ENCODE data around the gene FAM124A. TPM values are rescaled to one million over a fixed set of nuclear protein-coding genes. Genes with fewer than 3 reads are reported as not detected.
A peak's percentile ranks its signal among the peaks of the same experiment; 100 is the strongest.

The FAM124A gene
- polyA plus RNA-seq, 4 donors, result 0.22 to 1.8 (median 0.41) TPM; not detected in 1

GRCh38 chr13:51232328-51232727 is 10.1 kb downstream of the FAM124A start:
- Histone ChIP-seq H3K4me1 (ENCODE audit: control insufficient read depth in 3 of 3, insufficient read depth in 2 of 3, low read depth in 1 of 3, low read length in 2 of 3) (no peaks in the 10 kb centered on the region), H3K27ac (ENCODE audit: low read depth in 1 of 3, low read length in 2 of 3) (no peak overlapping the region), H3K36me3 (ENCODE audit: control insufficient read depth in 3 of 3, insufficient read depth in 2 of 3, low read depth in 1 of 3, low read length in 3 of 3) (no peaks in the 10 kb centered on the region), H3K4me3 (ENCODE audit: low read depth in 1 of 3, low read length in 3 of 3) (no peak overlapping the region), H3K27me3 (ENCODE audit: control insufficient read depth in 3 of 3, insufficient read depth in 3 of 3, low read length in 3 of 3) (peaks cover 0 to 14% (median 0%) of the 10 kb centered on the region in 3 donors), H3K9me3 (ENCODE audit: control insufficient read depth in 2 of 2, insufficient read depth in 1 of 2, low read depth in 1 of 2, low read length in 1 of 2) (no peaks in the 10 kb centered on the region)
- no peak for FAIRE-seq
- no peak for DNase-seq

- FAIRE-seq, result no peak
- WGBS, 3 donors, result 89 to 93% (median 89%) methylated on average over 9 of the region's 9 CpGs
Measured at GRCh38 chr13:51233117-51233826, 11.1 kb downstream of the FAM124A start.

DNA sequence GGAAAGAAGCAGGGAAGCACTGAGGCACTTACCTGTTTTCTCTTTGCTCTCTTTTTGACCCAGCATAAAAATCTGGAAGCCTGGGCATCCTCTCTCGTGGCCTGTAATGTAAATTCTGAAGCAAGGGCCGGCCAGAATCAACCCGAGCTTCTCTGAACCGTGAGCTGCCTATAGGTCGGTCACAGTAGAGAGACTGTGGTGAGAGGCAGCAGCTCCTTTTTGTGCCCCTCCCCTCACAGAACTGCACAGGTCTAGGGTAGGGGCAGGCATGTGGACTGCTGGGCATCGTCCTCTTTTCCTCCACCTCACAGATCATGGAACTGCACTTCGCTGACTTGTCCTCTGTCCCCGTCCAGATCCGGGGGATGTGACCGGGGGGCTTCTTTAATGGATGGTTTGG is 12.5 kb downstream of the FAM124A start:
- H3K27ac ChIP-seq (ENCODE audit: low read depth in 1 of 3, low read length in 2 of 3), result no peak overlapping the region
- peaks cover 0 to 13% (median 0%) of the 10 kb centered on the region in 3 donors for H3K27me3 ChIP-seq (ENCODE audit: control insufficient read depth in 3 of 3, insufficient read depth in 3 of 3, low read length in 3 of 3)
- FAIRE-seq, result no peak
- H3K36me3 ChIP-seq (ENCODE audit: control insufficient read depth in 3 of 3, insufficient read depth in 2 of 3, low read depth in 1 of 3, low read length in 3 of 3), result no peaks in the 10 kb centered on the region
- no peak overlapping the region for H3K4me3 ChIP-seq (ENCODE audit: low read depth in 1 of 3, low read length in 3 of 3)
- no peaks in the 10 kb centered on the region for H3K4me1 ChIP-seq (ENCODE audit: control insufficient read depth in 3 of 3, insufficient read depth in 2 of 3, low read depth in 1 of 3, low read length in 2 of 3)
- DNase-seq, result no peak
- 73 to 81% (median 77%) methylated on average over 10 of the region's 10 CpGs for WGBS, 3 donors
- no peaks in the 10 kb centered on the region for H3K9me3 ChIP-seq (ENCODE audit: control insufficient read depth in 2 of 2, insufficient read depth in 1 of 2, low read depth in 1 of 2, low read length in 1 of 2)

More at GRCh38 chr13:51233117-51233826, 11.1 kb downstream of the FAM124A start:
- H3K27me3 ChIP-seq (ENCODE audit: control insufficient read depth in 3 of 3, insufficient read depth in 3 of 3, low read length in 3 of 3), result peaks cover 0 to 13% (median 0%) of the 10 kb centered on the region in 3 donors
- H3K27ac ChIP-seq (ENCODE audit: low read depth in 1 of 3, low read length in 2 of 3), result no peak overlapping the region
- H3K9me3 ChIP-seq (ENCODE audit: control insufficient read depth in 2 of 2, insufficient read depth in 1 of 2, low read depth in 1 of 2, low read length in 1 of 2), result no peaks in the 10 kb centered on the region
- no peak for DNase-seq
- H3K4me3 ChIP-seq (ENCODE audit: low read depth in 1 of 3, low read length in 3 of 3), result no peak overlapping the region
- H3K4me1 ChIP-seq (ENCODE audit: control insufficient read depth in 3 of 3, insufficient read depth in 2 of 3, low read depth in 1 of 3, low read length in 2 of 3), result no peaks in the 10 kb centered on the region
- H3K36me3 ChIP-seq (ENCODE audit: control insufficient read depth in 3 of 3, insufficient read depth in 2 of 3, low read depth in 1 of 3, low read length in 3 of 3), result no peaks in the 10 kb centered on the region

GRCh38 chr13:51235186-51235585 is 13.0 kb downstream of the FAM124A start:
- no peak overlapping the region for H3K27ac ChIP-seq (ENCODE audit: low read depth in 1 of 3, low read length in 2 of 3)
- H3K27me3 ChIP-seq (ENCODE audit: control insufficient read depth in 3 of 3, insufficient read depth in 3 of 3, low read length in 3 of 3), result peaks cover 0 to 13% (median 0%) of the 10 kb centered on the region in 3 donors
- no peaks in the 10 kb centered on the region for H3K9me3 ChIP-seq (ENCODE audit: control insufficient read depth in 2 of 2, insufficient read depth in 1 of 2, low read depth in 1 of 2, low read length in 1 of 2)
- FAIRE-seq, result no peak
- no peak overlapping the region for H3K4me3 ChIP-seq (ENCODE audit: low read depth in 1 of 3, low read length in 3 of 3)
- DNase-seq, result no peak
- no peaks in the 10 kb centered on the region for H3K4me1 ChIP-seq (ENCODE audit: control insufficient read depth in 3 of 3, insufficient read depth in 2 of 3, low read depth in 1 of 3, low read length in 2 of 3)
- no peaks in the 10 kb centered on the region for H3K36me3 ChIP-seq (ENCODE audit: control insufficient read depth in 3 of 3, insufficient read depth in 2 of 3, low read depth in 1 of 3, low read length in 3 of 3)
- 78 to 92% (median 82%) methylated on average over 2 of the region's 2 CpGs for WGBS, 3 donors

- 42 to 54% (median 50%) methylated on average over 4 of the region's 4 CpGs for WGBS, 3 donors
- H3K4me1 ChIP-seq (ENCODE audit: control insufficient read depth in 3 of 3, insufficient read depth in 2 of 3, low read depth in 1 of 3, low read length in 2 of 3), result no peaks in the 10 kb centered on the region
- H3K9me3 ChIP-seq (ENCODE audit: control insufficient read depth in 2 of 2, insufficient read depth in 1 of 2, low read depth in 1 of 2, low read length in 1 of 2), result no peaks in the 10 kb centered on the region
- no peak for FAIRE-seq
- no peak overlapping the region for H3K4me3 ChIP-seq (ENCODE audit: low read depth in 1 of 3, low read length in 3 of 3)
- H3K36me3 ChIP-seq (ENCODE audit: control insufficient read depth in 3 of 3, insufficient read depth in 2 of 3, low read depth in 1 of 3, low read length in 3 of 3), result no peaks in the 10 kb centered on the region
- H3K27me3 ChIP-seq (ENCODE audit: control insufficient read depth in 3 of 3, insufficient read depth in 3 of 3, low read length in 3 of 3), result peaks cover 0 to 13% (median 0%) of the 10 kb centered on the region in 3 donors
- peak overlapping the region in 1 of 3 donors; percentile 22 for H3K27ac ChIP-seq (ENCODE audit: low read depth in 1 of 3, low read length in 2 of 3)
- DNase-seq, result no peak
Measured at GRCh38 chr13:51235756-51236490, 13.7 kb downstream of the FAM124A start.

DNA sequence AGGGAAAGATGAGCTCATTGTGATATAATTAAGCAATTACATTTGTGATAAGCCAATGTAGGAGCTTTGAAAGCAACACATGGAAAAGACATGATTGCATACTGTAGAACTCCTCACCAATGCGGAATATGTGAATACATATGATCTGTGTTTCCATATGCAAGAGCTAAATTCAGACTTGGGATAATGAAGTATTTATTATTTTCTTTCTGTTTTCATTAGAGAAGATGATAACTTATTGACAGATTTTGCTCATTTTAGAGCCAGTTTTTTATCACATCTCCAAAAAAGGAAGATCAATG is 14.2 kb downstream of the FAM124A start:
- Histone ChIP-seq H3K4me1 (ENCODE audit: control insufficient read depth in 3 of 3, insufficient read depth in 2 of 3, low read depth in 1 of 3, low read length in 2 of 3) (no peaks in the 10 kb centered on the region), H3K9me3 (ENCODE audit: control insufficient read depth in 2 of 2, insufficient read depth in 1 of 2, low read depth in 1 of 2, low read length in 1 of 2) (no peaks in the 10 kb centered on the region), H3K27ac (ENCODE audit: low read depth in 1 of 3, low read length in 2 of 3) (no peak overlapping the region), H3K27me3 (ENCODE audit: control insufficient read depth in 3 of 3, insufficient read depth in 3 of 3, low read length in 3 of 3) (peaks cover 0 to 9% (median 0%) of the 10 kb centered on the region in 3 donors), H3K4me3 (ENCODE audit: low read depth in 1 of 3, low read length in 3 of 3) (no peak overlapping the region), H3K36me3 (ENCODE audit: control insufficient read depth in 3 of 3, insufficient read depth in 2 of 3, low read depth in 1 of 3, low read length in 3 of 3) (no peaks in the 10 kb centered on the region)
- no peak for FAIRE-seq
- 98 to 100% (median 100%) methylated on average over 1 of the region's 1 CpG for WGBS, 3 donors
- no peak for DNase-seq

DNA sequence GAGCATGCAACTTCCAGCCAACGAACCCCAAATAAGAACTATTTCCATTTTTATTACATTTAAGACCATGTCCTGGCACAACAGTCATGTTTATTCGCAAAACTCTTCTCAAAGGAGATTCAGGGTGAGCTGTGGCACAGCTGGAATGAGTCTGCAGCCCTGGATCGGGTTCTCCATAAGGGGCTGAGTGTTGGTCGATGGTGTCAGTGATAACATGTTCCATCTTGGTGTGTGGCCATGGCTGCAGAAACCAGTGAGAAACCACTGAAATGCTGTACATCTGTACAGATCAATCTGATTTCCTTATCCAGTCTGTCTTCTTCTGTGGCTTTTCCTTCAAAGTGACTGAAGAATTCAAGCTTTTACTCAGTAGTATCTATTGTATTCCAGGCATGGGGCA is 15.2 kb downstream of the FAM124A start:
- WGBS, 3 donors, result 78 to 88% (median 81%) methylated on average over 4 of the region's 4 CpGs
- no peaks in the 10 kb centered on the region for H3K4me1 ChIP-seq (ENCODE audit: control insufficient read depth in 3 of 3, insufficient read depth in 2 of 3, low read depth in 1 of 3, low read length in 2 of 3)
- FAIRE-seq, result no peak

DNA sequence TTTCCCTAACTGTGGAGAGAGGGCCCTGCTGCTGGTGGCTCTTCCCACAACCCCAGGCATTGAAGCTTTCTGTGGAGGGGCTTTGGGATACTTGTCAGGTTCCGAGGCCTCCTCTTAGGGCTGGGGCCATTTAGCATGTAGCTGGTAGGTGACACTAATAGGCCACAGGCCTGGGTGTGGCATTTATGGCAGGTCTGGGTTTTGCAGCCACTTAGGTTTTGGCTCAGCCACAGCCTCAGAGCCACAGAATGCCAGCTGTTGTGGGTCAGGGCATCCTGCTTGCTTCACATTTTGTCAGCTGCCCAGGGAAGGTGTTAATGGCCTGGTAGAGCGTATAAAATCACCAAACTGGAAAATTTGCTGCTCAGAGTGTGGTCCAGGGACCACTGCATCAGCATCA is 15.7 kb downstream of the FAM124A start:
- Histone ChIP-seq H3K4me3 (ENCODE audit: low read depth in 1 of 3, low read length in 3 of 3) (no peak overlapping the region), H3K36me3 (ENCODE audit: control insufficient read depth in 3 of 3, insufficient read depth in 2 of 3, low read depth in 1 of 3, low read length in 3 of 3) (no peaks in the 10 kb centered on the region), H3K4me1 (ENCODE audit: control insufficient read depth in 3 of 3, insufficient read depth in 2 of 3, low read depth in 1 of 3, low read length in 2 of 3) (no peaks in the 10 kb centered on the region), H3K27me3 (ENCODE audit: control insufficient read depth in 3 of 3, insufficient read depth in 3 of 3, low read length in 3 of 3) (peaks cover 0 to 8% (median 0%) of the 10 kb centered on the region in 3 donors), H3K27ac (ENCODE audit: low read depth in 1 of 3, low read length in 2 of 3) (no peak overlapping the region), H3K9me3 (ENCODE audit: control insufficient read depth in 2 of 2, insufficient read depth in 1 of 2, low read depth in 1 of 2, low read length in 1 of 2) (no peaks in the 10 kb centered on the region)
- 91 to 97% (median 95%) methylated on average over 2 of the region's 2 CpGs for WGBS, 3 donors
- FAIRE-seq (no peak), DNase-seq (no peak)

More for the DNA sequence above, 15.2 kb downstream of the FAM124A start:
- Histone ChIP-seq H3K27me3 (ENCODE audit: control insufficient read depth in 3 of 3, insufficient read depth in 3 of 3, low read length in 3 of 3) (peaks cover 0 to 8% (median 0%) of the 10 kb centered on the region in 3 donors), H3K27ac (ENCODE audit: low read depth in 1 of 3, low read length in 2 of 3) (no peak overlapping the region), H3K36me3 (ENCODE audit: control insufficient read depth in 3 of 3, insufficient read depth in 2 of 3, low read depth in 1 of 3, low read length in 3 of 3) (no peaks in the 10 kb centered on the region), H3K4me3 (ENCODE audit: low read depth in 1 of 3, low read length in 3 of 3) (no peak overlapping the region), H3K9me3 (ENCODE audit: control insufficient read depth in 2 of 2, insufficient read depth in 1 of 2, low read depth in 1 of 2, low read length in 1 of 2) (no peaks in the 10 kb centered on the region)
- DNase-seq, result no peak
